CD4-positive, alpha-beta T cell treated with Interleukin-6 for 4 hours (primary cell): ENCODE results near the gene RABGGTB.
"Not testable (repeated sequence)": the region's sequence is repeated elsewhere in the genome, so short reads cannot be mapped to it uniquely, and the experiment has no call there.

Source experiments
- DNase-seq: peaks from one replicate; pipeline ENCODE4 v3.0.0-alpha.2; 2020; ENCODE audit warnings: mixed read lengths

The RABGGTB gene

DNA sequence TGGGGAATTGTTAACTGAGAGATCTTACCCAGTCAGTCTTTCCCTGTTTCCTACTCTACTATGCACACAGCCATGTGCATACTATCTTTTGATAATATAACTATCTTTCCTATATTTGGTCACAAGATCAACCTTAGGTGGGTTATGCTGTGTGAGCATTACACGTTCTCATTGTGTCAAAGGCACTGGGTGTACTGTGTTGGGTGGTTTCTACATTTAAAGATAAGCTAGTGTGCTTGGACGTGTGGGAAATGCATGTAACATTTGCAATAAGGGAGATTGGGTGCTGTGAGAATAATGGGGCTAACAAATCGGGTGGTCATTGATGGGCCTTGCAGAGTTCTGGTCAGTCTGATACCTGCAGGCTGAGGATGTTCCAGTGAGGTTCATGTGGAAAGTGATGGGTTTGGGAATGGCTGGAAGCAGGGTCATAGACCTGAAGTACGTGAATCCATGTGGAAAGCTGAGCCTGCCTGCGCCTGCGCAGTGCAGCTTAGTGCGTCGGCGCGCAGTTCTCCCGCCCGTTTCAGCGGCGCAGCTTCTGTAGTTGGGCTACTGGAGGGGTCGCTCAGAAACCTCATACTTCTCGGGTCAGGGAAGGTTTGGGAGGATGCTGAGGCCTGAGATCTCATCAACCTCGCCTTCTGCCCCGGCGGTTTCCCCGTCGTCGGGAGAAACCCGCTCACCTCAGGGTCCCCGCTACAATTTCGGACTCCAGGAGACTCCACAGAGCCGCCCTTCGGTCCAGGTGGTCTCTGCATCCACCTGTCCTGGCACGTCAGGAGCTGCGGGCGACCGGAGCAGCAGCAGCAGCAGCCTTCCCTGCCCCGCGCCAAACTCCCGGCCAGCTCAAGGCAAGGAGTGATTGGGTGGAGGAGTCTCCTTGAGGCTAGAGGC lies 10.6 kb downstream of the RABGGTB start, which contains the start of gene MSH4:
Gene MSH4 (plus strand): TSS at position 507 of the 897 bp plus-strand sequence. CDS start 104 bp downstream, at position 611.
- no peak for DNase-seq

- no peak for DNase-seq
Observed at GRCh38 chr1:75797273-75797588, 11.2 kb downstream of the RABGGTB start.

- no peak for DNase-seq
Observed at GRCh38 chr1:75797606-75798216, 11.7 kb downstream of the RABGGTB start.

- not testable (repeated sequence) for DNase-seq
Observed at GRCh38 chr1:75801480-75801879, 15.4 kb downstream of the RABGGTB start.

- DNase-seq, result no peak
Observed at GRCh38 chr1:75808921-75809320, 22.9 kb downstream of the RABGGTB start.

- not testable (repeated sequence) for DNase-seq
Observed at GRCh38 chr1:75810113-75810512, 24.1 kb downstream of the RABGGTB start.

DNA sequence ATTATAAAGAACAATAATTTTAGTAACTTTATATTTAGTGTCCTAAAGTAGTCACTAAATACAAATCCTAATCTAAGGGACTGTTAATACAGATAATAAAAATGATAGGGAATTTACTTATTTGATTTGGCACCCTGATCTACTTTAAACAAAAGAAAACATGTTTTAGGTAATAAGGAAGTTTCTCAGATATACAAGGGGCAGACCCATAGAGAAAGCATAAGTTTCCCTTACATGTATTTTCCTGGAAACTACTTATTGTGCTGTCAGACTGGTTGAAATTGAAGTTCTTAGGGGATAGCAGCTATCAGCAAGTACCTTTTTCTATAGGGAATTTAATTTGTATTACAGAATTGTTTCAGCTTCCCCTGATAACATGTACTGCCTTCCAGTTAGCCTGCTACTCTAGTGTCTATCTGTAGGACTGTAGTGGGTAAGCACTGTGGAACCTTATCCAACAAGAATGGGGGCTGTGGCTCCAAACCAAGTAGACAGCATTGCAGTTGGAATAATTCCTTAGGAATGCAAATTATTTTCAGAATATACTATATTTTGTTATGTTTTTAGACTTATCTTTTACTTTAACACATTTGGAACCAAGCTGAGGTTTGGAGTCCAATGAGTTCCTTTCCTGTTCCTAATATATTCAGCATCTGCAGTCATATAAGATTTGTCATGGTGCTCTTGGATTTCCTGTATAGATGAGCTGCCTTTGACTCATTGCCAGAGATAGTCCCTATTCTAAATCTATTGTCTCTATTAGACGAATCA lies 25.3 kb downstream of the RABGGTB start:
- DNase-seq, result no peak

GRCh38 chr1:75812065-75812464 lies 26.0 kb downstream of the RABGGTB start:
- DNase-seq, result no peak

DNA sequence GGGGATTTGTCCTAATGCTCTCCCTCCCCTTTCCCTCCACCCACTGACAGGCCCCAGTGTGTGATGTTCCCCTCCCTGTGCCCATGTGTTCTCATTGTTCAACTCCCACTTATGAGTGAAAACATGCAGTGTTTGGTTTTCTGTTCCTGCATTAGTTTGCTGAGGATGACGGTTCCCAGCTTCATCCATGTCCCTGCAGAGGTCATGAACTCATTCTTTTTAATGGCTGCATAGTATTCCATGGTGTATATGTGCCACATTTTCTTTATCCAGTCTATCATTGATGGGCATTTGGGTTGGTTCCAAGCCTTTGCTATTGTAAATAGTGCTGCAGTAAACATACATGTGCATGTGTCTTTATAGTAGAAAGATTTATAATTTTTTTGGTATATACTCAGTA lies 37.5 kb downstream of the RABGGTB start:
- not testable (repeated sequence) for DNase-seq

GRCh38 chr1:75836528-75837100 lies 50.6 kb downstream of the RABGGTB start:
- DNase-seq, result no peak

DNA sequence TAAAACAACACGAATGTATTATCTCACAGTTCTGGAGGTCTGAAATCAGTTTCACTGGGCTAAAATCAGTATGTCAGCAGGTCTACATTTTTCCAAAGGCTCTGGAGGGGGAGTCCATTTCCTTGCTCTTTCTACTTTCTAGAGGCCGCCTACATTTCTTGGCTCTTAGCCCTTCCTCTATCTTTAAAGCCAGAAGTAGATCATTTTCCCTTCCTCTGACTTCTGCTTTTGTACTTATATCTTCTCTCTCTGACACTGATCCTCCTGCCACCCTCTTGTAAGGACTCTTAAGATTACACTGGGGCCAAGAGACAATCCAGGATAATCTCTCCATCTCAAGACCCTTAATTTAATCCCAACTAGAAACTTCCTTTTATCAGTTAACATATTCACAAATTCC lies 52.0 kb downstream of the RABGGTB start:
- no peak for DNase-seq

DNA sequence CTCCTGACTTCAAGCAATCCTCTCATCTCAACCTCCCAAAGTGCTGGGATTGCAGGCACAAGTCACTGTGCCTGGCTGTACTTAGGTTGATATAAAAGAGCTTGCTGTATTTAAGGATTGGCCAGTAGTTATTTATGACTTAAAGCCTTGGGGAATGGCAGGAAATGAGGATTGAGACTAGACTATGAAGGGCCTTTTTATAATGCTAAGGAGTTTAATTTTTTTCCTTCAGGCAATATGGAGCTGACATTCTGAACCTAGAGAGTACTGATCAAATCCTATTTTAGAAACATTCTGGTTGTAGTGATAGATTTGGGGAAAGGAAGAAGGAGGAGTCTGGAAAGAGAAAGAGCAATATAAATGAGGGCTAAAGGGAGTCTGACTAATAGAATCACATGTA lies 55.4 kb downstream of the RABGGTB start:
- no peak for DNase-seq
